GF-D8 (cell line): Measurements from ENCODE around the gene TRIM22.

Experiments
- DNase-seq: peaks from one replicate; lab custom pipeline; 2025; lab: John Stamatoyannopoulos, UW

TRIM22 gene

DNA sequence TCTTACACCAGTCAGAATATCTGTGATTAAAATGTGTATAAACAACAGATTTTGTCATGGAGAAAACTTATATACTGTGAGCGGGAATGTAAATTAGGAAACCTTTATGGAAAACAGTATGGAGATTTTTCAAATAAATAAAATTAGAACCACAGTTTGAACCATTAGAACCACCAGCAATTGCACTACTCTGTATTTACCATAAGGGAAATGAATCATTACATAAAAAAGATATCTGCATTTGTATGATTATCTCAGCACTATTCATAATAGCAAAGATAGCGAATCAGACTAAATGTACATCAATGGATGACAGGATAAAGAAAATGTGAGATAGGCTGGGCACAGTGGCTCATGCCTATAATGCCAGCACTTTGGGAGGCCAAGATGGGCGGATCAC lies 57.0 kb downstream of the TRIM22 start:
- DNase-seq = no peak

DNA sequence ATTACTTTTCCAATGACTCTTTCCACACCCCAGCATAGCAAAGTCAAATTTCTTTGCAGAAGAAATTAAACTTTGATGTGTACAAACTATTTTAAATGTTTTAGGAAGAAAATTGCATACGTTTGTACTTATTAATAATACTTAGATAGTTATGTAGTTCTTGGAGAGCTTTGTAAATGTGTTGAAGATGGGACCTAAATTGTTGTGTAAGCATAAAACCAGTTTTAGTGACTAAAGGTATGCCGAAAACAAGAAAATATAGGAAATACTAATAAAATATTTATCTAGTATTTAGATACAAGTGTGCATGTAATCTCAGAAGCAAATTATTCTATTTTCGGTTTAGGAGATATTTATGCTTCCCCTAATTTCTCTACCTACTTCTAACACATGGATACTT lies 60.2 kb downstream of the TRIM22 start:
- no peak for DNase-seq

DNA sequence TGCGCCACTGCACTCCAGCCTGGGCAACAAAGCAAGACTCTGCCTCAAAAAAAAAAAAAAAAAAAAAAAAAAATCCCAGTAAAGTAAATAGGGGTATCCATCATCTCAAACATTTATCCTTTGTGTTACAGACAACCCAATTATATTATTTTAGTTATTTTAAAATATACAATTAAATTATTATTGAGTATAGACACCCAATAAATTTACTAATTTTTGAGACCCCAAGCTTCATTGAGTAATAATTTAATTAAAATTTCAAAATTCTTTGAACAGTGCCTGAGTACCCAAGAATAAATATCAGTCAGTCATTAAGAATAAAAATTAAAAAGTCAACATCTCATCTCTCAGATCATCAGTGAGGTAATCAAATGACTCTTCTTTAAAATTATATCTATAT lies 64.4 kb downstream of the TRIM22 start, which contains the start of gene OR52N4:
OR52N4 (plus strand) TSS at position 301 of the 400 bp plus-strand sequence. CDS start 498 bp downstream, outside the sequence.
- DNase-seq = no peak
